HepG2 (cell line): ENCODE measurements around the gene PTPRD. TPM values are rescaled to one million over a fixed set of nuclear protein-coding genes. Genes with fewer than 3 reads are reported as not detected.

Experiments
- ATAC-seq: fragments of 200-7000 bp; cut with Tn5 transposase; 3 replicates; pipeline ENCODE4 v1.9.1; 2020; ENCODE audit warnings: mild to moderate bottlenecking, moderate library complexity
- BruUV-seq: library from RNA; stranded (reverse); fragments of 400-500 nt; replicated peaks from 2 replicates; lab custom pipeline; 2021; lab: Mats Ljungman, UMichigan
- CTCF ChIA-PET: fragments of 300-600 bp; formaldehyde crosslinking; extraction: SDS; loops from one replicate; lab custom pipeline; 2021; ENCODE audit warnings: low total read pairs, inconsistent platforms, low intra/inter-chr PET ratio; lab: Yijun Ruan, JAX
- POLR2A ChIA-PET: fragments of 350-600 bp; sonication (Branson Sonifier 250); formaldehyde crosslinking; loops from one replicate; lab custom pipeline; 2020; ENCODE audit warnings: antibody characterized with exemption, inconsistent platforms; lab: Yijun Ruan, JAX
- DNase-seq: peaks from one replicate; pipeline ENCODE4 v3.0.0-alpha.2; 2015; ENCODE audit warnings: low spot score
- FAIRE-seq: peaks from 3 replicates; lab custom pipeline; 2011; peaks lifted over from hg19 to GRCh38; lab: Jason Lieb, UNC
- H2AFZ ChIP-seq: one replicate; pipeline ENCODE4 v1.6.1; 2011; ENCODE audit warnings: low read length, inconsistent platforms
- H3K27ac ChIP-seq: fragments of 300-600 bp; 3 replicates; pipeline ENCODE4 v1.8.0; 2011; ENCODE audit warnings: mixed run types, mild to moderate bottlenecking, mixed read lengths, low read length, inconsistent platforms; ENCODE audit not compliant: insufficient read depth; ENCODE audit errors: extremely low read length
- H3K27me3 ChIP-seq, 2 experiments: fragments of 200-600 bp in 1 of 2; 2 replicates in 1 of 2; 3 replicates in 1 of 2; pipeline versions ENCODE4 v1.6.0 to v1.8.0; 2011; ENCODE audit warnings: low read length in 2 of 2, mild to moderate bottlenecking in 2 of 2, moderate library complexity in 2 of 2, inconsistent platforms in 1 of 2; ENCODE audit not compliant: insufficient read depth in 2 of 2, control insufficient read depth in 1 of 2
- H3K36me3 ChIP-seq, 2 experiments: fragments of 200-600 bp in 1 of 2; replicated peaks in 1 of 2; 2 replicates in 1 of 2; 3 replicates in 1 of 2; pipeline versions ENCODE4 v1.5.1 to v1.8.0; 2011; ENCODE audit warnings: low read length in 2 of 2, inconsistent platforms in 1 of 2; ENCODE audit not compliant: insufficient read depth in 2 of 2, control insufficient read depth in 1 of 2
- H3K4me1 ChIP-seq: 2 replicates; pipeline ENCODE4 v1.5.1; 2012; ENCODE audit warnings: low read length, inconsistent platforms; ENCODE audit not compliant: insufficient read depth
- H3K4me2 ChIP-seq: 2 replicates; pipeline ENCODE4 v1.6.0; 2011; ENCODE audit warnings: low read depth, low read length, inconsistent platforms
- H3K4me3 ChIP-seq, 3 experiments: fragments of 200-600 bp in 1 of 3; sonication (generic), shearing (Covaris generic) in 1 of 3; replicated peaks in 1 of 3; 2 replicates each; pipeline ENCODE4 v1.5.1; 2011 to 2016; ENCODE audit warnings: low read length in 3 of 3, inconsistent platforms in 2 of 3, low read depth in 2 of 3, mild to moderate bottlenecking in 2 of 3, control low read depth in 1 of 3, mixed read lengths in 1 of 3; ENCODE audit not compliant: insufficient read depth in 1 of 3
- H3K79me2 ChIP-seq: one replicate; pipeline ENCODE4 v1.6.1; 2011; ENCODE audit warnings: low read length, inconsistent platforms; ENCODE audit not compliant: insufficient read depth
- H3K9ac ChIP-seq: 2 replicates; pipeline ENCODE4 v1.6.0; 2011; ENCODE audit warnings: mild to moderate bottlenecking, low read depth, low read length, inconsistent platforms; ENCODE audit not compliant: insufficient read depth
- H3K9me3 ChIP-seq: 2 replicates; pipeline ENCODE4 v1.5.1; 2012; ENCODE audit warnings: mild to moderate bottlenecking, low read length
- H4K20me1 ChIP-seq: 2 replicates; pipeline ENCODE4 v1.6.0; 2011; ENCODE audit warnings: inconsistent platforms, mild to moderate bottlenecking, low read length, moderate library complexity; ENCODE audit not compliant: insufficient read depth
- ATF2 ChIP-seq: sonication (generic); formaldehyde crosslinking; IDR thresholded peaks from 2 replicates; pipeline ENCODE4 v1.4.0; 2020; ENCODE audit warnings: missing genetic modification reagents
- ZBTB25 ChIP-seq: IDR thresholded peaks from 2 replicates; pipeline ENCODE4 v1.6.1; 2018; ENCODE audit warnings: missing genetic modification reagents
- ZBTB38 ChIP-seq: sonication (generic); formaldehyde crosslinking; IDR thresholded peaks from 2 replicates; pipeline ENCODE4 v1.5.1; 2020; ENCODE audit warnings: mild to moderate bottlenecking, missing genetic modification reagents
- ZBTB46 ChIP-seq: sonication (generic); formaldehyde crosslinking; IDR thresholded peaks from 2 replicates; pipeline ENCODE4 v1.4.0; 2020; ENCODE audit warnings: mild to moderate bottlenecking, missing genetic modification reagents, borderline replicate concordance
- ZFX ChIP-seq: sonication (generic); formaldehyde crosslinking; IDR thresholded peaks from 2 replicates; pipeline ENCODE4 v1.4.0; 2020; ENCODE audit warnings: mild to moderate bottlenecking, low read depth, missing genetic modification reagents, moderate library complexity
- ZNF891 ChIP-seq: sonication (generic); formaldehyde crosslinking; IDR thresholded peaks from 2 replicates; pipeline ENCODE4 v1.5.0; 2020; ENCODE audit warnings: mild to moderate bottlenecking, missing genetic modification reagents
- in situ Hi-C: cut with HindIII; loops from 2 replicates; pipeline ENCODE4 v1.10.0; 2017; ENCODE audit warnings: low pct_unique_long_range_greater_than_20kb; ENCODE audit not compliant: extremely low pct_ligation_motif_present
- intact Hi-C: fragments of 100-400 bp; cut with micrococcal nuclease; formaldehyde crosslinking; loops from one replicate; pipeline ENCODE4 v1.10.0; 2022; ENCODE audit not compliant: unreplicated experiment
- polyA plus RNA-seq, 8 experiments: library from polyadenylated mRNA; depleted of rRNA in 3 of 8; stranded (reverse) in 7 of 8; unstranded in 1 of 8; fragments of >200 nt; fragmentation: Illumina TruSeq in 4 of 8; extraction: Trizol in 4 of 8; gene quantifications; 2 replicates each; pipeline versions ENCODE4 v1.2.1 to v1.2.3, GENCODE V29; 2011 to 2016; ENCODE audit warnings: low read depth in 4 of 8, missing spikeins in 1 of 8, mixed read lengths in 1 of 8; ENCODE audit not compliant: insufficient read depth in 1 of 8
- total RNA-seq, 5 experiments: library from RNA; depleted of rRNA; stranded (reverse); fragments of >200 nt; fragmentation: Illumina TruSeq; extraction: Trizol; gene quantifications; 2 replicates each; pipeline ENCODE4 v1.2.3, GENCODE V29; 2016; ENCODE audit warnings: low read depth in 1 of 5
- TF ChIP-seq, protein P1 (sequence below): sonication (generic); formaldehyde crosslinking; conservative IDR thresholded peaks from 2 replicates; pipeline ENCODE4 v1.4.0; 2020; ENCODE audit warnings: mild to moderate bottlenecking, missing genetic modification reagents, moderate library complexity
- TF ChIP-seq, protein P2 (sequence below): sonication (generic); formaldehyde crosslinking; IDR thresholded peaks from 2 replicates; pipeline ENCODE4 v1.8.0; 2022; ENCODE audit warnings: mild to moderate bottlenecking, missing genetic modification reagents; ENCODE audit not compliant: insufficient replicate concordance

PTPRD gene
- total and polyA plus RNA-seq, 2 of the 13 experiments (the other 11 are each of a cell fraction or from before 2014, with no cell fraction given): 0.05 TPM; not detected in 1

GRCh38 chr9:9820436-9820835 lies 792.4 kb downstream of the PTPRD start:
- H3K36me3 ChIP-seq: no peaks in the 10 kb centered on the region
- intact Hi-C loops: no loop called here
- H3K79me2 ChIP-seq: no peaks in the 10 kb centered on the region
- no peak overlapping the region for H3K4me2 ChIP-seq
- DNase-seq: no peak
- H3K27ac ChIP-seq: no peak overlapping the region
- H3K9me3 ChIP-seq: no peaks in the 10 kb centered on the region
- TF ChIP-seq ZBTB38 (CRISPR knock-in tag): no peak
- TF ChIP-seq ATF2 (CRISPR knock-in tag): no peak
- TF ChIP-seq, protein P1, sequence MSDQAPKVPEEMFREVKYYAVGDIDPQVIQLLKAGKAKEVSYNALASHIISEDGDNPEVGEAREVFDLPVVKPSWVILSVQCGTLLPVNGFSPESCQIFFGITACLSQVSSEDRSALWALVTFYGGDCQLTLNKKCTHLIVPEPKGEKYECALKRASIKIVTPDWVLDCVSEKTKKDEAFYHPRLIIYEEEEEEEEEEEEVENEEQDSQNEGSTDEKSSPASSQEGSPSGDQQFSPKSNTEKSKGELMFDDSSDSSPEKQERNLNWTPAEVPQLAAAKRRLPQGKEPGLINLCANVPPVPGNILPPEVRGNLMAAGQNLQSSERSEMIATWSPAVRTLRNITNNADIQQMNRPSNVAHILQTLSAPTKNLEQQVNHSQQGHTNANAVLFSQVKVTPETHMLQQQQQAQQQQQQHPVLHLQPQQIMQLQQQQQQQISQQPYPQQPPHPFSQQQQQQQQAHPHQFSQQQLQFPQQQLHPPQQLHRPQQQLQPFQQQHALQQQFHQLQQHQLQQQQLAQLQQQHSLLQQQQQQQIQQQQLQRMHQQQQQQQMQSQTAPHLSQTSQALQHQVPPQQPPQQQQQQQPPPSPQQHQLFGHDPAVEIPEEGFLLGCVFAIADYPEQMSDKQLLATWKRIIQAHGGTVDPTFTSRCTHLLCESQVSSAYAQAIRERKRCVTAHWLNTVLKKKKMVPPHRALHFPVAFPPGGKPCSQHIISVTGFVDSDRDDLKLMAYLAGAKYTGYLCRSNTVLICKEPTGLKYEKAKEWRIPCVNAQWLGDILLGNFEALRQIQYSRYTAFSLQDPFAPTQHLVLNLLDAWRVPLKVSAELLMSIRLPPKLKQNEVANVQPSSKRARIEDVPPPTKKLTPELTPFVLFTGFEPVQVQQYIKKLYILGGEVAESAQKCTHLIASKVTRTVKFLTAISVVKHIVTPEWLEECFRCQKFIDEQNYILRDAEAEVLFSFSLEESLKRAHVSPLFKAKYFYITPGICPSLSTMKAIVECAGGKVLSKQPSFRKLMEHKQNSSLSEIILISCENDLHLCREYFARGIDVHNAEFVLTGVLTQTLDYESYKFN (CRISPR knock-in tag): no peak
- no peak for TF ChIP-seq ZFX (CRISPR knock-in tag)
- no peak for TF ChIP-seq ZNF891
- no peak for TF ChIP-seq ZBTB25
- TF ChIP-seq ZBTB46: no peak
- TF ChIP-seq, protein P2, sequence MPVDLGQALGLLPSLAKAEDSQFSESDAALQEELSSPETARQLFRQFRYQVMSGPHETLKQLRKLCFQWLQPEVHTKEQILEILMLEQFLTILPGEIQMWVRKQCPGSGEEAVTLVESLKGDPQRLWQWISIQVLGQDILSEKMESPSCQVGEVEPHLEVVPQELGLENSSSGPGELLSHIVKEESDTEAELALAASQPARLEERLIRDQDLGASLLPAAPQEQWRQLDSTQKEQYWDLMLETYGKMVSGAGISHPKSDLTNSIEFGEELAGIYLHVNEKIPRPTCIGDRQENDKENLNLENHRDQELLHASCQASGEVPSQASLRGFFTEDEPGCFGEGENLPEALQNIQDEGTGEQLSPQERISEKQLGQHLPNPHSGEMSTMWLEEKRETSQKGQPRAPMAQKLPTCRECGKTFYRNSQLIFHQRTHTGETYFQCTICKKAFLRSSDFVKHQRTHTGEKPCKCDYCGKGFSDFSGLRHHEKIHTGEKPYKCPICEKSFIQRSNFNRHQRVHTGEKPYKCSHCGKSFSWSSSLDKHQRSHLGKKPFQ: no peak
- TF ChIP-seq, all 625 proteins: peak for 0
- no peak overlapping the region for H2AFZ ChIP-seq
- ATAC-seq (no peak), FAIRE-seq (no peak)
- no peaks in the 10 kb centered on the region for H3K27me3 ChIP-seq
- no peaks in the 10 kb centered on the region for H4K20me1 ChIP-seq
- in situ Hi-C loops: no loop called here
- ChIA-PET POLR2A (no interaction called here), CTCF (no interaction called here)
- H3K9ac ChIP-seq: no peak overlapping the region
- no peak overlapping the region for H3K4me3 ChIP-seq
- no peaks in the 10 kb centered on the region for H3K4me1 ChIP-seq
- BruUV-seq: no TSS peak
